ENCODE measurements around the gene EPB41L4B. TPM values are rescaled to one million over a fixed set of nuclear protein-coding genes. Genes with fewer than 3 reads are reported as not detected.

The EPB41L4B gene
- total and polyA plus RNA-seq, 2 donors (not counting 1 experiment from before 2014, with no cell fraction given), result 0.56 to 2.8 TPM

DNA sequence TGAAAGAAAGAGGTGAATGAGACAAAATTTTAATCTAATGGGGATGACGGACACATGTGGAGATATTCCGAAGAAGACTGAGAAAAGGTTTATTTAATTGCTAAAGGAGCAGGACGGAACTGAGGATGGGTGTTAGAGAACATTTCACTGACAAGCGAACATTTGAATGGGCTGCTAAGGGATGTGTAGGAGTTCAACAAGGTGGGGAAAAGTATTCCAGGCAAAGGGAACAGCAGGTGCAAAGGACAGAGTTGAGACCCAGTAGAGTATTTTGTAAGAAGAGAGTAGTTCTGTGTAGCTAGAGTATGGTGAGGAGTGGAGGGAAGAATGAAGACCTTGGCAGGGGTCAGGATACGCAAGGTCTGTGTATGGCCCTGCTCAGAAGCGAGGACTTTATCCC, 106.4 kb downstream of the EPB41L4B start:
- H4K20me1 ChIP-seq (ENCODE audit: control insufficient read depth, extremely low read depth, insufficient read depth, low read length), result no peaks in the 10 kb centered on the region
- H3K4me3 ChIP-seq (replicated peaks in 1 of 4; ENCODE audit: control extremely low read depth in 1 of 4, insufficient read depth in 1 of 4, low read depth in 3 of 4, low read length in 4 of 4), result no peak overlapping the region
- no peak overlapping the region for H3K27ac ChIP-seq (ENCODE audit: insufficient read depth, low read length)
- H3K9me3 ChIP-seq (ENCODE audit: control insufficient read depth, insufficient read depth, low read depth, low read length), result no peaks in the 10 kb centered on the region
- no peak overlapping the region for H2AFZ ChIP-seq (ENCODE audit: low read length)
- TF ChIP-seq, protein P1, sequence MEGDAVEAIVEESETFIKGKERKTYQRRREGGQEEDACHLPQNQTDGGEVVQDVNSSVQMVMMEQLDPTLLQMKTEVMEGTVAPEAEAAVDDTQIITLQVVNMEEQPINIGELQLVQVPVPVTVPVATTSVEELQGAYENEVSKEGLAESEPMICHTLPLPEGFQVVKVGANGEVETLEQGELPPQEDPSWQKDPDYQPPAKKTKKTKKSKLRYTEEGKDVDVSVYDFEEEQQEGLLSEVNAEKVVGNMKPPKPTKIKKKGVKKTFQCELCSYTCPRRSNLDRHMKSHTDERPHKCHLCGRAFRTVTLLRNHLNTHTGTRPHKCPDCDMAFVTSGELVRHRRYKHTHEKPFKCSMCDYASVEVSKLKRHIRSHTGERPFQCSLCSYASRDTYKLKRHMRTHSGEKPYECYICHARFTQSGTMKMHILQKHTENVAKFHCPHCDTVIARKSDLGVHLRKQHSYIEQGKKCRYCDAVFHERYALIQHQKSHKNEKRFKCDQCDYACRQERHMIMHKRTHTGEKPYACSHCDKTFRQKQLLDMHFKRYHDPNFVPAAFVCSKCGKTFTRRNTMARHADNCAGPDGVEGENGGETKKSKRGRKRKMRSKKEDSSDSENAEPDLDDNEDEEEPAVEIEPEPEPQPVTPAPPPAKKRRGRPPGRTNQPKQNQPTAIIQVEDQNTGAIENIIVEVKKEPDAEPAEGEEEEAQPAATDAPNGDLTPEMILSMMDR (conservative IDR thresholded peaks at IDR 0.05 in 1 of 2, IDR thresholded peaks at IDR 0.05 in 1 of 2; ENCODE audit: low read depth in 1 of 2, low read length in 2 of 2), result no peak
- H3K27me3 ChIP-seq (ENCODE audit: control insufficient read depth, insufficient read depth, low read length), result peaks cover 8% of the 10 kb centered on the region
- no peaks in the 10 kb centered on the region for H3K79me2 ChIP-seq (ENCODE audit: control insufficient read depth, insufficient read depth, low read length)
- H3K36me3 ChIP-seq (ENCODE audit: control insufficient read depth, insufficient read depth, low read length), result no peaks in the 10 kb centered on the region
- no peak overlapping the region for H3K9ac ChIP-seq (ENCODE audit: insufficient read depth, low read length)
- H3K4me2 ChIP-seq (ENCODE audit: extremely low read depth, insufficient read depth, low read length), result no peak overlapping the region
- no peak for DNase-seq (ENCODE audit: low read depth in 2 of 2)
- H3K4me1 ChIP-seq (ENCODE audit: control insufficient read depth, extremely low read depth, insufficient read depth, low read length), result no peaks in the 10 kb centered on the region

DNA sequence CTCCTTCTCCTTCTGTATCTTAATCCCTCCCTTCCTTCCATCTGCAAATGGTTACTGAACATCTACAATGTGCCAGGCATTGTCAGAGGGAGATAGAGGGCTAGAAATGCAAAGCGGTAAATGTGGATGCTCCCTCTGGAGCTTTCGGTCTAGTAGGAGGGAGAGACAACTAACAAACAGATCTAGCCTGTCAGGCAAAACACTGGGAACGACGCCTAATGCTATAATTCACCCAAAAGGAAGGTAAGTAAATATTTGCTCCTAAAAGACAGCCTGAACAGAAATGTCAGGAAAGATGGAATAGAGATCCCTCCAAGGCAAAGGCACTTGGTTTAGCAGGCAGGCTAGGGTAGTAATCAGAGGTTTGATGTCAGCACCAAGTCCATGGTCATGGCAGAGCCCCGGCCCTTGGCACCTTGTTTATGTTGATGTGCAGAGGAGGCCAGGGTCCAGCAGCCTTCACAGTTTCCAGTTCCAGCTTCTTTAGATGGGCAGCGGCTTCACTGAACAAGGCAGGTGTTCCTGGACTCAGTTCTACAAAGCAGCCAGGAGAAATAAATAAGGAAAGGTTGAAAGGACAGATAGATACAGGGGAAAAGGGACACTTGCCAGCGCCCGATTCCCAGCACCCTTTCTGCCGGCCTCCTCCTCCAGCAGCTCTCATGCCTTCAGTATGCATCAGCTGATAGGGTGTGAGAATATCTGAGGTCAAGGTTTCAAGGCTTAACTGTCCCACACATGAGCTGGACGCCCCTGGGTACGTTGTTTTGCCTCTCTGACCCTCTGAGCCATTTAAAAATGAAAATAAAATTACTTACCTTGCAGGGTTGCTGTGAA, 107.4 kb downstream of the EPB41L4B start:
- DNase-seq (ENCODE audit: low read depth in 2 of 2), result no peak
- TF ChIP-seq, protein P1 (conservative IDR thresholded peaks at IDR 0.05 in 1 of 2, IDR thresholded peaks at IDR 0.05 in 1 of 2; ENCODE audit: low read depth in 1 of 2, low read length in 2 of 2), result no peak
- no peak for TF ChIP-seq EZH2 (IDR thresholded peaks at IDR 0.05; ENCODE audit: low read length, missing control alignments)
- H3K4me2 ChIP-seq (ENCODE audit: extremely low read depth, insufficient read depth, low read length), result no peak overlapping the region
- no peak overlapping the region for H3K9ac ChIP-seq (ENCODE audit: insufficient read depth, low read length)
- H3K79me2 ChIP-seq (ENCODE audit: control insufficient read depth, insufficient read depth, low read length), result no peaks in the 10 kb centered on the region
- no peak overlapping the region for H3K27ac ChIP-seq (ENCODE audit: insufficient read depth, low read length)
- no peaks in the 10 kb centered on the region for H3K9me3 ChIP-seq (ENCODE audit: control insufficient read depth, insufficient read depth, low read depth, low read length)
- no peaks in the 10 kb centered on the region for H3K36me3 ChIP-seq (ENCODE audit: control insufficient read depth, insufficient read depth, low read length)
- H3K27me3 ChIP-seq (ENCODE audit: control insufficient read depth, insufficient read depth, low read length), result peaks cover 8% of the 10 kb centered on the region
- H2AFZ ChIP-seq (ENCODE audit: low read length), result no peak overlapping the region
- H3K4me1 ChIP-seq (ENCODE audit: control insufficient read depth, extremely low read depth, insufficient read depth, low read length), result no peaks in the 10 kb centered on the region
- no peaks in the 10 kb centered on the region for H4K20me1 ChIP-seq (ENCODE audit: control insufficient read depth, extremely low read depth, insufficient read depth, low read length)
- H3K4me3 ChIP-seq (replicated peaks in 1 of 4; ENCODE audit: control extremely low read depth in 1 of 4, insufficient read depth in 1 of 4, low read depth in 3 of 4, low read length in 4 of 4), result no peak overlapping the region

GRCh38 chr9:109212768-109213167, 108.1 kb downstream of the EPB41L4B start:
- no peaks in the 10 kb centered on the region for H3K36me3 ChIP-seq (ENCODE audit: control insufficient read depth, insufficient read depth, low read length)
- no peaks in the 10 kb centered on the region for H3K4me1 ChIP-seq (ENCODE audit: control insufficient read depth, extremely low read depth, insufficient read depth, low read length)
- no peak overlapping the region for H3K9ac ChIP-seq (ENCODE audit: insufficient read depth, low read length)
- no peaks in the 10 kb centered on the region for H4K20me1 ChIP-seq (ENCODE audit: control insufficient read depth, extremely low read depth, insufficient read depth, low read length)
- H3K27me3 ChIP-seq (ENCODE audit: control insufficient read depth, insufficient read depth, low read length), result peaks cover 6% of the 10 kb centered on the region
- no peak for DNase-seq (ENCODE audit: low read depth in 2 of 2)
- H2AFZ ChIP-seq (ENCODE audit: low read length), result no peak overlapping the region
- no peak for TF ChIP-seq EZH2 (IDR thresholded peaks at IDR 0.05; ENCODE audit: low read length, missing control alignments)
- TF ChIP-seq, protein P1 (conservative IDR thresholded peaks at IDR 0.05 in 1 of 2, IDR thresholded peaks at IDR 0.05 in 1 of 2; ENCODE audit: low read depth in 1 of 2, low read length in 2 of 2), result no peak
- no peak overlapping the region for H3K4me3 ChIP-seq (replicated peaks in 1 of 4; ENCODE audit: control extremely low read depth in 1 of 4, insufficient read depth in 1 of 4, low read depth in 3 of 4, low read length in 4 of 4)
- H3K9me3 ChIP-seq (ENCODE audit: control insufficient read depth, insufficient read depth, low read depth, low read length), result no peaks in the 10 kb centered on the region
- no peak overlapping the region for H3K4me2 ChIP-seq (ENCODE audit: extremely low read depth, insufficient read depth, low read length)
- no peaks in the 10 kb centered on the region for H3K79me2 ChIP-seq (ENCODE audit: control insufficient read depth, insufficient read depth, low read length)
- no peak overlapping the region for H3K27ac ChIP-seq (ENCODE audit: insufficient read depth, low read length)
